HUES48 (cell line): Measurements from ENCODE around the gene PHLDB1.
"Not testable (repeated sequence)": the region's sequence is repeated elsewhere in the genome, so short reads cannot be mapped to it uniquely, and the experiment has no call there.

Source experiments
- H3K27ac ChIP-seq: one replicate; pipeline ENCODE4 v1.7.0; 2013; ENCODE audit warnings: low read depth, low read length, inconsistent platforms
- H3K27me3 ChIP-seq: 2 replicates; pipeline ENCODE4 v1.6.1; 2013; ENCODE audit warnings: mild to moderate bottlenecking, low read length; ENCODE audit not compliant: control insufficient read depth, insufficient read depth
- H3K36me3 ChIP-seq: 2 replicates; pipeline ENCODE4 v1.6.1; 2013; ENCODE audit warnings: low read length; ENCODE audit not compliant: control insufficient read depth, insufficient read depth
- H3K4me1 ChIP-seq: 2 replicates; pipeline ENCODE4 v1.6.1; 2013; ENCODE audit warnings: mild to moderate bottlenecking, low read length; ENCODE audit not compliant: control insufficient read depth, insufficient read depth
- H3K4me3 ChIP-seq: 2 replicates; pipeline ENCODE4 v1.5.1; 2013; ENCODE audit warnings: mild to moderate bottlenecking, low read depth, low read length
- H3K9ac ChIP-seq: 2 replicates; pipeline ENCODE4 v1.6.1; 2013; ENCODE audit warnings: mild to moderate bottlenecking, low read depth, low read length, moderate library complexity
- H3K9me3 ChIP-seq: 2 replicates; pipeline ENCODE4 v1.6.1; 2013; ENCODE audit warnings: low read length; ENCODE audit not compliant: control insufficient read depth, insufficient read depth

PHLDB1 gene

GRCh38 chr11:118663381-118663780 is 56.0 kb downstream of the PHLDB1 start:
- H3K4me1 ChIP-seq: peaks cover 21% of the 10 kb centered on the region
- H3K9ac ChIP-seq: no peak overlapping the region
- H3K9me3 ChIP-seq: no peaks in the 10 kb centered on the region
- no peaks in the 10 kb centered on the region for H3K27me3 ChIP-seq
- no peak overlapping the region for H3K4me3 ChIP-seq
- H3K36me3 ChIP-seq: no peaks in the 10 kb centered on the region
- no peak overlapping the region for H3K27ac ChIP-seq

GRCh38 chr11:118663902-118664301 is 56.5 kb downstream of the PHLDB1 start:
- Histone ChIP-seq H3K27me3 (no peaks in the 10 kb centered on the region), H3K4me3 (no peak overlapping the region), H3K36me3 (no peaks in the 10 kb centered on the region), H3K27ac (no peak overlapping the region), H3K9ac (no peak overlapping the region), H3K4me1 (peaks cover 16% of the 10 kb centered on the region), H3K9me3 (no peaks in the 10 kb centered on the region)

GRCh38 chr11:118666371-118666770 is 59.0 kb downstream of the PHLDB1 start:
- Histone ChIP-seq H3K9ac (no peak overlapping the region), H3K27me3 (no peaks in the 10 kb centered on the region), H3K4me3 (no peak overlapping the region), H3K9me3 (no peaks in the 10 kb centered on the region), H3K4me1 (no peaks in the 10 kb centered on the region), H3K27ac (no peak overlapping the region), H3K36me3 (no peaks in the 10 kb centered on the region)

- Histone ChIP-seq H3K9ac (no peak overlapping the region), H3K27me3 (no peaks in the 10 kb centered on the region), H3K4me3 (no peak overlapping the region), H3K4me1 (no peaks in the 10 kb centered on the region), H3K36me3 (no peaks in the 10 kb centered on the region), H3K9me3 (no peaks in the 10 kb centered on the region), H3K27ac (no peak overlapping the region)
These were observed 62.6 kb downstream of the PHLDB1 start for GRCh38 chr11:118670063-118670462.

DNA sequence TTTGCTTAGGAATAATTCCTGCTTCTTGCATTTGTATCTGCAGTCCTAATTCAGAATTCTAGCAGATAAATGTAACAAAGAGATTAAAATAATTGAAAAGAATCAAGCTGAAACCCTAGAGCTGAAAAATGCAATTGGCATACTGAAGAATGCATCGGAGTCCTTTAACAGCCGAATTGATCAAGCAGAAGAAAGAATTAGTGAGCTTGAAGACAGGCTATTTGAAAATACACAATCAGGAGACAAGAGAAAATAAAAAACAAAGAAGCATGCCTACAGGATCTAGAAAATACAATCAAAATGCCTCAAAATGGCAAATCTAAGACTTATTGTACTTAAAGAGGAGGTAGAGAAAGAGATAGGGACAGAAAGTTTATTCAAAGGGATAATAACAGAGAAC is 63.8 kb downstream of the PHLDB1 start:
- Histone ChIP-seq H3K4me1 (no peaks in the 10 kb centered on the region), H3K9ac (no peak overlapping the region), H3K27ac (no peak overlapping the region), H3K4me3 (no peak overlapping the region), H3K27me3 (no peaks in the 10 kb centered on the region), H3K36me3 (no peaks in the 10 kb centered on the region), H3K9me3 (peaks cover 5% of the 10 kb centered on the region; the same call in 1 of the 2 replicates)

DNA sequence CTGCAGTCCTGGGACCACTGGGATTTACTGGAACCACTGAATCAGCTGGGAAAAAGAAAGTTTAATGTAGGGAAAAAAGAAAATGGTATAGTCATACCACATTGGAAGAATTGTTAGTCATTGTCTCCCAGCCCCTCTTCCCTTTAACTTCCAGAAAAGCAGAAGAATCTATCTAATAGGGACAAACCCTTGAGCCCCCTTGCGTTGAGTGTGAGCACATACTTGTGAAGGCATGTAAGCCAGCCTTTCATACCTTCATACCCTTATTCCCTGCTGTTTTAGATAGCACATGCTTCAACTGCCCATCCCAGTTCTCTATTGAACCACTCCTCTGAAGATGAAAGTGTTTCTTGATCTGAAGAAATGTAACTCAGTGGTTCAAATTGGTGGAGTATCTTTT is 65.4 kb downstream of the PHLDB1 start:
- Histone ChIP-seq H3K27ac (no peak overlapping the region), H3K36me3 (no peaks in the 10 kb centered on the region), H3K9ac (no peak overlapping the region), H3K4me1 (no peaks in the 10 kb centered on the region), H3K27me3 (no peaks in the 10 kb centered on the region), H3K4me3 (no peak overlapping the region), H3K9me3 (peaks cover 10% of the 10 kb centered on the region; the same call in 1 of the 2 replicates)

- H3K9me3 ChIP-seq: peaks cover 10% of the 10 kb centered on the region; the same call in 1 of the 2 replicates
- no peak overlapping the region for H3K27ac ChIP-seq
- no peak overlapping the region for H3K9ac ChIP-seq
- no peaks in the 10 kb centered on the region for H3K27me3 ChIP-seq
- no peaks in the 10 kb centered on the region for H3K36me3 ChIP-seq
- no peak overlapping the region for H3K4me3 ChIP-seq
- H3K4me1 ChIP-seq: no peaks in the 10 kb centered on the region
These were observed 66.1 kb downstream of the PHLDB1 start for GRCh38 chr11:118673361-118674081.

DNA sequence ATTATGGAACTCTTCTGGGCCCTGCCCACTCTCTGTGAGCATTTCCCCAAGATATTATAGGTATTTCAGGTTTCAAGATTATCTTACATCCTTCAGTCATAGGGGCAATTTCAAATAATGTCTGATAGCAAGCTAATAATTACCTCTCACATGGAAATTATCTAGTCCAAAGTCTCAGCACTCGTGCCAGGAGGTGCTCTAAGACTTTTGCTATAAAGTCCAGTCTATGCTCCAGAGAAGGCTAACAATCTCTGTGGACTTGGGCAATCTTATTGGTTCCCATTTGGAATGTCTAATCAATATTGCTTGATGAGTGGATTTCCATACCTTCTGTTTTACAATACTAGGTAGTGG is 66.6 kb downstream of the PHLDB1 start:
- Histone ChIP-seq H3K27ac (no peak overlapping the region), H3K4me3 (no peak overlapping the region), H3K9ac (no peak overlapping the region), H3K9me3 (peaks cover 10% of the 10 kb centered on the region; the same call in 1 of the 2 replicates), H3K27me3 (no peaks in the 10 kb centered on the region), H3K36me3 (no peaks in the 10 kb centered on the region), H3K4me1 (no peaks in the 10 kb centered on the region)

GRCh38 chr11:118677977-118678376 is 70.6 kb downstream of the PHLDB1 start:
- no peaks in the 10 kb centered on the region for H3K4me1 ChIP-seq
- H3K27ac ChIP-seq: no peak overlapping the region
- H3K9ac ChIP-seq: no peak overlapping the region
- no peaks in the 10 kb centered on the region for H3K36me3 ChIP-seq
- peaks cover 10% of the 10 kb centered on the region; the same call in 1 of the 2 replicates for H3K9me3 ChIP-seq
- H3K27me3 ChIP-seq: no peaks in the 10 kb centered on the region
- H3K4me3 ChIP-seq: no peak overlapping the region

GRCh38 chr11:118678908-118679307 is 71.5 kb downstream of the PHLDB1 start:
- not testable (repeated sequence) for H3K9ac ChIP-seq, H3K36me3 ChIP-seq, H3K4me3 ChIP-seq, H3K27me3 ChIP-seq, H3K9me3 ChIP-seq, H3K4me1 ChIP-seq, H3K27ac ChIP-seq

DNA sequence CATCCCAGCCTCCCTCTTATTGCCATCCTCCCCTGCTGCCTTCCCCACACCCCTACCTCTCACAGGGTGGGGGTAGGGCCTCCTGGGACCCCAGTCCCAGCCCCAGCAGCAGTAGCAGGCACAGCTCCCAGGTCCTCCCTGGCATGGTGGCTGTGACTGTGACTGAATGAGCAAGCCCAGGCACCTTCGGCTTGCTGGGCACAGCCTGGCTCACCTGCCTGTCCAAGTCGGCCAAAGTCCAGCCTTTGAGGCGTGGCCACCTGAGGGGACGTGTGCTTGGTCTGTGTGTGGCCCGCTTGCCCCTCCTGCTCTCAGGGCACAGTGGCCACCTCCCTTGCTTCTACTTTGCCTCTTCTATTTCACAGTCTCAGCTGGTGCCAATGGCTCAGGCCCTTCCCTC is 72.1 kb downstream of the PHLDB1 start, which contains the start of gene TREH:
Gene TREH, minus strand, starts transcription at position 168 of the 400 bp plus-strand sequence. Its CDS starts 23 bp downstream, at position 145.
- Histone ChIP-seq H3K27me3 (no peaks in the 10 kb centered on the region), H3K4me3 (no peak within 1 kb of the TSS), H3K9ac (no peak within 1 kb of the TSS), H3K27ac (no peak within 1 kb of the TSS), H3K4me1 (no peaks in the 10 kb centered on the region), H3K36me3 (no peaks in the 10 kb centered on the region), H3K9me3 (peaks cover 10% of the 10 kb centered on the region; the same call in 1 of the 2 replicates)
